Caco-2 (cell line): ENCODE results near the gene PPFIBP2. TPM values are rescaled to one million over a fixed set of nuclear protein-coding genes. Genes with fewer than 3 reads are reported as not detected.

Experiments used
- BruUV-seq: library from RNA; stranded (reverse); fragments of 400-500 nt; replicated peaks from 2 replicates; lab custom pipeline; 2021; lab: Mats Ljungman, UMichigan
- CTCF ChIA-PET: fragments of 300-600 bp; sonication (Branson Sonifier 250); formaldehyde crosslinking; loops from one replicate; lab custom pipeline; 2022; ENCODE audit warnings: antibody characterized with exemption; lab: Charles Lee
- POLR2A ChIA-PET: fragments of 300-600 bp; sonication (Branson Sonifier 250); formaldehyde crosslinking; loops from one replicate; lab custom pipeline; 2022; ENCODE audit warnings: antibody characterized with exemption; lab: Charles Lee
- DNase-seq, 2 experiments: peaks; one replicate each; pipeline versions ENCODE4 v3.0.0 to v3.0.0-alpha.2; 2020 to 2022
- H3K27me3 ChIP-seq: replicated peaks from 2 replicates; pipeline ENCODE4 v1.6.0; 2011; ENCODE audit warnings: low read length; ENCODE audit not compliant: control insufficient read depth, insufficient read depth
- H3K36me3 ChIP-seq: 2 replicates; pipeline ENCODE4 v1.5.1; 2011; ENCODE audit warnings: low read length; ENCODE audit not compliant: control insufficient read depth, insufficient read depth
- H3K4me1 ChIP-seq: fragments of 250-450 bp; sonication (Bioruptor Pico); 2 replicates; pipeline ENCODE4 v1.5.1; 2020; ENCODE audit warnings: mild to moderate bottlenecking
- H3K4me3 ChIP-seq: 2 replicates; pipeline ENCODE4 v1.5.1; 2011; ENCODE audit warnings: low read depth, mild to moderate bottlenecking, control low read depth, low read length
- H3K9me3 ChIP-seq: fragments of 250-450 bp; sonication (Bioruptor Pico); 2 replicates; pipeline ENCODE4 v1.5.1; 2020; ENCODE audit warnings: mild to moderate bottlenecking, moderate library complexity
- H3K27ac Mint-ChIP-seq: one replicate; pipeline ENCODE4 v1.8.0; 2022; ENCODE audit warnings: mixed read lengths; ENCODE audit not compliant: unreplicated experiment
- H3K27me3 Mint-ChIP-seq: one replicate; pipeline ENCODE4 v1.8.0; 2022; ENCODE audit warnings: mixed read lengths; ENCODE audit not compliant: insufficient read depth, unreplicated experiment
- H3K36me3 Mint-ChIP-seq: one replicate; pipeline ENCODE4 v1.8.0; 2022; ENCODE audit warnings: mild to moderate bottlenecking, mixed read lengths; ENCODE audit not compliant: insufficient read depth, unreplicated experiment
- H3K4me1 Mint-ChIP-seq: one replicate; pipeline ENCODE4 v1.8.0; 2022; ENCODE audit warnings: low read depth, mixed read lengths; ENCODE audit not compliant: unreplicated experiment
- H3K4me3 Mint-ChIP-seq: one replicate; pipeline ENCODE4 v1.8.0; 2022; ENCODE audit warnings: mild to moderate bottlenecking, moderate library complexity, mixed read lengths; ENCODE audit not compliant: unreplicated experiment
- H3K9me3 Mint-ChIP-seq: one replicate; pipeline ENCODE4 v1.8.0; 2022; ENCODE audit warnings: mixed read lengths; ENCODE audit not compliant: unreplicated experiment
- CTCF ChIP-seq, 2 experiments: fragments of 200-600 bp in 1 of 2; IDR thresholded peaks; 1 replicate in 1 of 2; 2 replicates in 1 of 2; pipeline versions ENCODE4 v1.5.1 to v1.8.0; 2011 to 2022; ENCODE audit warnings: antibody characterized with exemption in 1 of 2, control low read depth in 1 of 2, inconsistent platforms in 1 of 2, low read depth in 1 of 2, low read length in 1 of 2, mild to moderate bottlenecking in 1 of 2, moderate library complexity in 1 of 2; ENCODE audit not compliant: insufficient read depth in 1 of 2, severe bottlenecking in 1 of 2, unreplicated experiment in 1 of 2
- intact Hi-C: fragments of 100-400 bp; cut with micrococcal nuclease; formaldehyde crosslinking; loops from one replicate; pipeline ENCODE4 v1.10.0; 2022; ENCODE audit not compliant: unreplicated experiment
- total RNA-seq: library from RNA; stranded (reverse); gene quantifications from 2 replicates; pipeline ENCODE4 v1.2.3, GENCODE V29; 2022

PPFIBP2 gene
- total RNA-seq, 1 experiment from 2014 or later: 72.5 TPM

GRCh38 chr11:7635137-7635536, 121.3 kb downstream of the PPFIBP2 start:
- H3K36me3 Mint-ChIP-seq: peaks cover 77% of the 10 kb centered on the region
- DNase-seq: no peak
- peaks cover 9% of the 10 kb centered on the region for H3K4me1 ChIP-seq
- no peaks in the 10 kb centered on the region for H3K27me3 ChIP-seq
- CTCF ChIA-PET: interaction anchor here (0.7 kb wide), 1 partner anchor 64 kb away, joined by 3 read pairs; no protein-coding TSS in a partner anchor
- no peak overlapping the region for H3K4me3 ChIP-seq
- H3K9me3 ChIP-seq: no peaks in the 10 kb centered on the region
- H3K9me3 Mint-ChIP-seq: no peaks in the 10 kb centered on the region
- H3K27ac Mint-ChIP-seq: no peak overlapping the region
- intact Hi-C loops: no loop called here
- no peak for TF ChIP-seq CTCF (IDR thresholded peaks at IDR 0.05; ENCODE audit: insufficient read depth in 1 of 2, low read depth in 1 of 2, low read length in 1 of 2, severe bottlenecking in 1 of 2, unreplicated experiment in 1 of 2)
- H3K27me3 Mint-ChIP-seq: no peaks in the 10 kb centered on the region
- POLR2A ChIA-PET: no interaction called here
- no peak overlapping the region for H3K4me3 Mint-ChIP-seq
- peaks cover 4% of the 10 kb centered on the region for H3K4me1 Mint-ChIP-seq
- H3K36me3 ChIP-seq: peaks cover 14% of the 10 kb centered on the region
- no TSS peak for BruUV-seq

GRCh38 chr11:7635708-7636107, 121.9 kb downstream of the PPFIBP2 start:
- peaks cover 79% of the 10 kb centered on the region for H3K36me3 Mint-ChIP-seq
- no TSS peak for BruUV-seq

GRCh38 chr11:7636350-7636749, 122.6 kb downstream of the PPFIBP2 start:
- CTCF ChIA-PET: interaction anchor here (1.5 kb wide), 1 partner anchor 65 kb away, joined by 4 read pairs; no protein-coding TSS in a partner anchor
- intact Hi-C loops: no loop called here
- Histone ChIP-seq H3K9me3 (no peaks in the 10 kb centered on the region), H3K4me1 (no peaks in the 10 kb centered on the region; the same call in 1 of the 2 replicates), H3K36me3 (peaks cover 14% of the 10 kb centered on the region), H3K27me3 (no peaks in the 10 kb centered on the region), H3K4me3 (no peak overlapping the region)
- TF ChIP-seq CTCF (IDR thresholded peaks at IDR 0.05; ENCODE audit: insufficient read depth in 1 of 2, low read depth in 1 of 2, low read length in 1 of 2, severe bottlenecking in 1 of 2, unreplicated experiment in 1 of 2): no peak
- POLR2A ChIA-PET: no interaction called here
- no peaks in the 10 kb centered on the region for H3K27me3 Mint-ChIP-seq
- no TSS peak for BruUV-seq
- H3K36me3 Mint-ChIP-seq: peaks cover 76% of the 10 kb centered on the region
- H3K4me3 Mint-ChIP-seq: no peak overlapping the region
- no peak for DNase-seq
- no peak overlapping the region for H3K27ac Mint-ChIP-seq
- no peaks in the 10 kb centered on the region for H3K9me3 Mint-ChIP-seq
- H3K4me1 Mint-ChIP-seq: peaks cover 14% of the 10 kb centered on the region

More at GRCh38 chr11:7635708-7636107, 121.9 kb downstream of the PPFIBP2 start:
- Histone ChIP-seq H3K4me3 (no peak overlapping the region), H3K27me3 (no peaks in the 10 kb centered on the region), H3K4me1 (peaks cover 4% of the 10 kb centered on the region), H3K9me3 (no peaks in the 10 kb centered on the region), H3K36me3 (peaks cover 14% of the 10 kb centered on the region)
- intact Hi-C loops: no loop called here
- Mint-ChIP-seq H3K4me1 (peaks cover 10% of the 10 kb centered on the region), H3K27ac (no peak overlapping the region), H3K4me3 (no peak overlapping the region), H3K9me3 (no peaks in the 10 kb centered on the region), H3K27me3 (no peaks in the 10 kb centered on the region)
- ChIA-PET POLR2A (no interaction called here), CTCF (interaction anchor here (0.7 kb wide), 1 partner anchor 64 kb away, joined by 3 read pairs; no protein-coding TSS in a partner anchor)
- DNase-seq: no peak
- no peak for TF ChIP-seq CTCF (IDR thresholded peaks at IDR 0.05; ENCODE audit: insufficient read depth in 1 of 2, low read depth in 1 of 2, low read length in 1 of 2, severe bottlenecking in 1 of 2, unreplicated experiment in 1 of 2)
